Osteoblast (primary cell): ENCODE results near the gene KLHL25. TPM values are rescaled to one million over a fixed set of nuclear protein-coding genes. Genes with fewer than 3 reads are reported as not detected.

Experiments
- DNase-seq: peaks from one replicate; pipeline ENCODE4 v3.0.0; 2011; ENCODE audit warnings: low spot score, mixed read lengths; ENCODE audit not compliant: insufficient read length; ENCODE audit errors: missing footprints
- H2AFZ ChIP-seq: 2 replicates; pipeline ENCODE4 v1.6.0; 2011; ENCODE audit warnings: mild to moderate bottlenecking, low read length
- H3K27ac ChIP-seq: 2 replicates; pipeline ENCODE4 v1.5.1; 2011; ENCODE audit warnings: mild to moderate bottlenecking, low read depth, low read length, moderate library complexity
- H3K27me3 ChIP-seq: 2 replicates; pipeline ENCODE4 v1.6.0; 2012; ENCODE audit warnings: mild to moderate bottlenecking, control low read depth, inconsistent platforms, low read length, moderate library complexity; ENCODE audit not compliant: insufficient read depth
- H3K36me3 ChIP-seq: 2 replicates; pipeline ENCODE4 v1.5.1; 2011; ENCODE audit warnings: mild to moderate bottlenecking, low read length, control low read depth, moderate library complexity; ENCODE audit not compliant: insufficient read depth
- H3K4me1 ChIP-seq: 2 replicates; pipeline ENCODE4 v1.5.1; 2011; ENCODE audit warnings: mild to moderate bottlenecking, low read length, control low read depth, moderate library complexity; ENCODE audit not compliant: insufficient read depth
- H3K4me2 ChIP-seq: 2 replicates; pipeline ENCODE4 v1.6.0; 2011; ENCODE audit warnings: mild to moderate bottlenecking, low read length; ENCODE audit not compliant: insufficient read depth
- H3K4me3 ChIP-seq: fragments of 200-600 bp; sonication (generic); 3 replicates; pipeline ENCODE4 v1.5.1; 2012; ENCODE audit warnings: mild to moderate bottlenecking, low read length, inconsistent platforms; ENCODE audit not compliant: insufficient read depth
- H3K79me2 ChIP-seq: 2 replicates; pipeline ENCODE4 v1.6.0; 2012; ENCODE audit warnings: mild to moderate bottlenecking, low read length, control low read depth, inconsistent platforms; ENCODE audit not compliant: insufficient read depth
- H3K9me3 ChIP-seq: 2 replicates; pipeline ENCODE4 v1.5.1; 2011; ENCODE audit warnings: low read depth, low read length, control low read depth
- H4K20me1 ChIP-seq: 2 replicates; pipeline ENCODE4 v1.6.0; 2012; ENCODE audit warnings: mild to moderate bottlenecking, low read length, control low read depth; ENCODE audit not compliant: insufficient read depth
- total RNA-seq: library from RNA; depleted of rRNA; stranded (reverse); fragments of >200 nt; gene quantifications from 2 replicates; pipeline ENCODE4 v1.2.3, GENCODE V29; 2012
- TF ChIP-seq, protein P1 (sequence below): IDR thresholded peaks from 2 replicates; pipeline ENCODE4 v1.5.1; 2011; ENCODE audit warnings: mild to moderate bottlenecking, low read depth, low read length, moderate library complexity; ENCODE audit errors: extremely low read depth

KLHL25 gene
- total RNA-seq, 1 donor = 4.3 TPM

DNA sequence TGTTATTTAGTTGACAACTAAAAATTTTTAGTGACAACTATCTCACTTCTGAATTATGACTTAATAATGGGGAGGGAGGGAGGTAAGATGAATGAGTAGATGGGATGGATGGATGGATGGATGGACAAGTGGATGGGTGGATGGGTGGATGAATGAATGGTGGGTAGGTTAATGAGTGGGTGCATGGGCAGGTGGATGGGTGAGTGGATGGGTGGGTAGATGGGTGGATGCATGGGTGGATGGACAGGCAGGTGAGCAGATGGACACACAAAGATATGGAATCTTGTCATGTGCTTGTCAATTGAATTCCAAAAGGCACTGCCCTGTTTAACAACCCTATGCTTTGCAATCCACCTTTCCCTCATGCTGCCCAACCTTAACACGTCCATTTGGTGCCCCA is 41.5 kb downstream of the KLHL25 start:
- H3K79me2 ChIP-seq = no peaks in the 10 kb centered on the region
- H2AFZ ChIP-seq = no peak overlapping the region
- no peak overlapping the region for H3K4me2 ChIP-seq
- no peak overlapping the region for H3K4me3 ChIP-seq
- no peaks in the 10 kb centered on the region for H3K9me3 ChIP-seq
- peaks cover 6% of the 10 kb centered on the region for H4K20me1 ChIP-seq
- H3K4me1 ChIP-seq = peaks cover 18% of the 10 kb centered on the region
- DNase-seq = peak; percentile 5
- no peak overlapping the region for H3K27ac ChIP-seq
- TF ChIP-seq, protein P1, sequence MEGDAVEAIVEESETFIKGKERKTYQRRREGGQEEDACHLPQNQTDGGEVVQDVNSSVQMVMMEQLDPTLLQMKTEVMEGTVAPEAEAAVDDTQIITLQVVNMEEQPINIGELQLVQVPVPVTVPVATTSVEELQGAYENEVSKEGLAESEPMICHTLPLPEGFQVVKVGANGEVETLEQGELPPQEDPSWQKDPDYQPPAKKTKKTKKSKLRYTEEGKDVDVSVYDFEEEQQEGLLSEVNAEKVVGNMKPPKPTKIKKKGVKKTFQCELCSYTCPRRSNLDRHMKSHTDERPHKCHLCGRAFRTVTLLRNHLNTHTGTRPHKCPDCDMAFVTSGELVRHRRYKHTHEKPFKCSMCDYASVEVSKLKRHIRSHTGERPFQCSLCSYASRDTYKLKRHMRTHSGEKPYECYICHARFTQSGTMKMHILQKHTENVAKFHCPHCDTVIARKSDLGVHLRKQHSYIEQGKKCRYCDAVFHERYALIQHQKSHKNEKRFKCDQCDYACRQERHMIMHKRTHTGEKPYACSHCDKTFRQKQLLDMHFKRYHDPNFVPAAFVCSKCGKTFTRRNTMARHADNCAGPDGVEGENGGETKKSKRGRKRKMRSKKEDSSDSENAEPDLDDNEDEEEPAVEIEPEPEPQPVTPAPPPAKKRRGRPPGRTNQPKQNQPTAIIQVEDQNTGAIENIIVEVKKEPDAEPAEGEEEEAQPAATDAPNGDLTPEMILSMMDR = no peak
- H3K27me3 ChIP-seq = no peaks in the 10 kb centered on the region
- H3K36me3 ChIP-seq = no peaks in the 10 kb centered on the region

DNA sequence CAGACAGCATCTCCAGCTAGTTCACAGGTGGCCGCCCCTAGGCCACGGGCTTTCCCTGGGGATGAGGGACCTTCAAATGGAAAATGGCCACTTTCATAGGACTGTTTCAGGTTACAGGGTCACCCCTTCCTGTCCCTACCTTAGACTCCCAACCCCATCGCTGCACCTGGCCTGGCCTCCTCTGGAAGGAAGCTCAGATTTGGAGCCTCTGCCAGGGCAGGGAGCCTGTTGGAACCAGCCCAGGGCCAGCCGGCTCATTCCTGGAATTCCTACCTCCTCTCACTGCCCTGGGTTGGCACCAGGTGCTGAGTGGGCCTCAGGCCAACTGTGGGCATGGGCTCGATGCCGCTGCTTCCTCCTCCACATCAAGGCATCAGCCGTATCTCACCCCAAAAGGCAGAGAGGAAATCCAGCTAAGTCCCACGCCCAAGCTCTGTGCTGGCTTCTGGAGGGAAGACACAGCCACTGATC is 42.2 kb downstream of the KLHL25 start:
- Histone ChIP-seq H3K4me2 (no peak overlapping the region), H3K79me2 (no peaks in the 10 kb centered on the region)

DNA sequence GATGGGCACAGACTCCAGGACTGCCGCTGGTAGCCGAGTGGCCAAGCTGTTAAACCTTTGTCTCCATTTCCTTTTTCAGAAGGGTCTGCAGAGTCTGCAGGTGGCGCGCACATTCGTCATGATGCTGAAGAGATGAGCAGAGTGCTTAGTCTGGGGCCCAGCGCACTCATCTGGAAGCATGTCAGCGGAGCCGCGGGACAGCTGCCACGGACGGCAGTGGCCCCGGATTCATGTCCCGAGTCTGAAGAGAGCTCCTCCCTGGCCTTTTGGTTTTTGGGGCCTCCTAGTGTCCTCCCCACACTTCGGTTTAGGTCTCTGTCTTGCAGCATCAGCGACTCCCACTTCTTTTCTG is 42.6 kb downstream of the KLHL25 start:
- Histone ChIP-seq H2AFZ (no peak overlapping the region), H3K4me1 (peaks cover 18% of the 10 kb centered on the region), H3K36me3 (peaks cover 2% of the 10 kb centered on the region), H3K9me3 (no peaks in the 10 kb centered on the region), H3K4me3 (no peak overlapping the region), H3K79me2 (no peaks in the 10 kb centered on the region), H4K20me1 (peaks cover 6% of the 10 kb centered on the region), H3K27ac (no peak overlapping the region), H3K27me3 (no peaks in the 10 kb centered on the region), H3K4me2 (no peak overlapping the region)
- TF ChIP-seq, protein P1 = no peak
- DNase-seq = no peak

More for the DNA sequence above, 42.2 kb downstream of the KLHL25 start:
- H2AFZ ChIP-seq = no peak overlapping the region
- no peaks in the 10 kb centered on the region for H3K9me3 ChIP-seq
- TF ChIP-seq, protein P1 = no peak
- no peak overlapping the region for H3K27ac ChIP-seq
- H3K27me3 ChIP-seq = no peaks in the 10 kb centered on the region
- H4K20me1 ChIP-seq = peaks cover 6% of the 10 kb centered on the region
- H3K4me3 ChIP-seq = no peak overlapping the region
- no peaks in the 10 kb centered on the region for H3K36me3 ChIP-seq
- no peak for DNase-seq
- H3K4me1 ChIP-seq = peaks cover 18% of the 10 kb centered on the region

DNA sequence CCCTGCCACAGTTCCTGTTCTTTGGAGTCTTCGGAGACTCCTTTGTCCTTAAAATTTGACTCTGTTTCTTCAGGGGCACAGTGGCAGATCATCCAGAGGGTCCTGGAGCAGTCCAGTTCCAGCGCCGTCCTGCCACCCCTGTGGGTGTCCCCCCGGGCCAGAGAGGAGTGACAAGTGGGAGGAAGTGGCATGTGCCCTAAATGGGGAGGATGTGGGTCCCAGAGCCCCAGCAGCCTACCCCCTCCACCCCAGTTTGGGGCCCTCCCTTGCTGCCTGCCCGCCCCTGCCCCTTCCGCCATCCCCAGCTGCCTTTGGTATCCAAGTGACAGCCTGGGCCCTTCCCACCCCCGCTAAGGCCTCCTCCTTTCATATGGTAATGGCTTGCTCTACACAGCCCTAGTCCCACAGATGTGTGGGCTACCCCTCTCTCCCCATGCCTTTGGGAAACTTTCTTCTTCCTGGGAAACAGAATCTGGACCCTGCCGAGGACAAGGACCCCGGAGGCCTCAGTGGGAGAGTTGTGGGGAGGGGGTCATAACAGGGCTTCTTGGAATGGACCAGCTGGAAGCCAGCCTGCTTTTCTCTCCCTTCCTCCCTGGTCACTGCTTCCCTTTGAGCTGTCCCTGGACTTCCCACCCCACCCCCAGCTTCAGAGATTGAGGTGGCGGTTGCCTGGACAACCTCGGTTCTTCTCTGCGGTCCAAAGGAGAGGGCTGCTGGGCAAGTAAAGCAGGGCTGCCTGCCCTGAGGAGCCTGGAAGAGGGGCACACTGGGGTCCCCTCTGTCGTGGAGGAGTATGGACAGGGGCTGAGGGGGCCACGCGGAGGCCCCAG is 43.2 kb downstream of the KLHL25 start:
- Histone ChIP-seq H3K27me3 (no peaks in the 10 kb centered on the region), H2AFZ (no peak overlapping the region), H3K4me1 (peaks cover 18% of the 10 kb centered on the region), H3K79me2 (no peaks in the 10 kb centered on the region), H3K4me3 (no peak overlapping the region), H3K27ac (no peak overlapping the region), H3K9me3 (no peaks in the 10 kb centered on the region), H4K20me1 (peaks cover 6% of the 10 kb centered on the region), H3K36me3 (peaks cover 7% of the 10 kb centered on the region), H3K4me2 (no peak overlapping the region)
- TF ChIP-seq, protein P1 = no peak
- DNase-seq = peak; percentile 72
